ENCODE data around the gene PDSS2. TPM values are rescaled to one million over a fixed set of nuclear protein-coding genes. Genes with fewer than 3 reads are reported as not detected.
"Not testable (repeated sequence)": the region's sequence is repeated elsewhere in the genome, so short reads cannot be mapped to it uniquely, and the experiment has no call there.

Gene PDSS2
- total RNA-seq, 2 donors from 2014 or later = 8.2 to 13.7 TPM

- H3K36me3 Mint-ChIP-seq (ENCODE audit: low read depth) = peaks cover 2% of the 10 kb centered on the region
- H3K27ac Mint-ChIP-seq = no peak overlapping the region
These were observed 263.2 kb downstream of the PDSS2 start for GRCh38 chr6:107196152-107196551.

GRCh38 chr6:107194723-107195122 is 264.6 kb downstream of the PDSS2 start:
- not testable (repeated sequence) for DNase-seq; H3K4me1 ChIP-seq (ENCODE audit: control insufficient read depth, insufficient read depth, low read length); H3K27ac Mint-ChIP-seq; H3K4me3 ChIP-seq (ENCODE audit: low read length); H3K36me3 ChIP-seq (ENCODE audit: control insufficient read depth, insufficient read depth, low read length); H3K27me3 ChIP-seq (ENCODE audit: control insufficient read depth, insufficient read depth, low read length, poor library complexity, severe bottlenecking); H3K9ac ChIP-seq (ENCODE audit: extremely low read depth, low read length, poor library complexity, severe bottlenecking); H3K4me1 Mint-ChIP-seq; H3K27me3 Mint-ChIP-seq (ENCODE audit: insufficient read depth); H3K27ac ChIP-seq (ENCODE audit: low read depth, low read length); H3K9me3 Mint-ChIP-seq; H3K9me3 ChIP-seq (ENCODE audit: control insufficient read depth, low read length); H3K4me3 Mint-ChIP-seq; H3K36me3 Mint-ChIP-seq (ENCODE audit: low read depth)
- 89 to 94% methylated on average over 8 of the region's 8 CpGs for WGBS, 2 experiments (ENCODE audit: insufficient coverage in 1 of 2, insufficient read length in 1 of 2)

More at GRCh38 chr6:107196152-107196551, 263.2 kb downstream of the PDSS2 start:
- Histone ChIP-seq H3K27me3 (ENCODE audit: control insufficient read depth, insufficient read depth, low read length, poor library complexity, severe bottlenecking) (no peaks in the 10 kb centered on the region), H3K9ac (ENCODE audit: extremely low read depth, low read length, poor library complexity, severe bottlenecking) (no peak overlapping the region), H3K4me3 (ENCODE audit: low read length) (no peak overlapping the region), H3K9me3 (ENCODE audit: control insufficient read depth, low read length) (no peaks in the 10 kb centered on the region), H3K36me3 (ENCODE audit: control insufficient read depth, insufficient read depth, low read length) (no peaks in the 10 kb centered on the region), H3K27ac (ENCODE audit: low read depth, low read length) (no peak overlapping the region), H3K4me1 (ENCODE audit: control insufficient read depth, insufficient read depth, low read length) (no peaks in the 10 kb centered on the region)
- Mint-ChIP-seq H3K27me3 (ENCODE audit: insufficient read depth) (no peaks in the 10 kb centered on the region), H3K4me3 (no peak overlapping the region), H3K9me3 (no peaks in the 10 kb centered on the region), H3K4me1 (no peaks in the 10 kb centered on the region)
- no peak for TF ChIP-seq CTCF (conservative IDR thresholded peaks at IDR 0.05)
- WGBS, 2 experiments (ENCODE audit: insufficient coverage in 1 of 2, insufficient read length in 1 of 2) = 94 to 95% methylated on average over 3 of the region's 3 CpGs
- no peak for DNase-seq

GRCh38 chr6:107192830-107193229 is 266.5 kb downstream of the PDSS2 start:
- no peak overlapping the region for H3K27ac ChIP-seq (ENCODE audit: low read depth, low read length)
- Mint-ChIP-seq H3K27ac (no peak overlapping the region), H3K4me3 (no peak overlapping the region), H3K27me3 (ENCODE audit: insufficient read depth) (no peaks in the 10 kb centered on the region), H3K4me1 (peaks cover 4% of the 10 kb centered on the region), H3K36me3 (ENCODE audit: low read depth) (no peaks in the 10 kb centered on the region), H3K9me3 (no peaks in the 10 kb centered on the region)
- no peaks in the 10 kb centered on the region for H3K4me1 ChIP-seq (ENCODE audit: control insufficient read depth, insufficient read depth, low read length)
- no peaks in the 10 kb centered on the region for H3K27me3 ChIP-seq (ENCODE audit: control insufficient read depth, insufficient read depth, low read length, poor library complexity, severe bottlenecking)
- WGBS, 2 experiments (ENCODE audit: insufficient coverage in 1 of 2, insufficient read length in 1 of 2) = 87 to 91% methylated on average over 3 to 4 of the region's 4 CpGs
- no peak overlapping the region for H3K4me3 ChIP-seq (ENCODE audit: low read length)
- no peak for DNase-seq
- no peaks in the 10 kb centered on the region for H3K9me3 ChIP-seq (ENCODE audit: control insufficient read depth, low read length)
- no peak for TF ChIP-seq CTCF (conservative IDR thresholded peaks at IDR 0.05)
- H3K36me3 ChIP-seq (ENCODE audit: control insufficient read depth, insufficient read depth, low read length) = no peaks in the 10 kb centered on the region
- no peak overlapping the region for H3K9ac ChIP-seq (ENCODE audit: extremely low read depth, low read length, poor library complexity, severe bottlenecking)

GRCh38 chr6:107187630-107188029 is 271.7 kb downstream of the PDSS2 start:
- no peaks in the 10 kb centered on the region for H3K9me3 Mint-ChIP-seq
- H3K9ac ChIP-seq (ENCODE audit: extremely low read depth, low read length, poor library complexity, severe bottlenecking) = no peak overlapping the region
- no peak overlapping the region for H3K27ac ChIP-seq (ENCODE audit: low read depth, low read length)
- H3K27me3 ChIP-seq (ENCODE audit: control insufficient read depth, insufficient read depth, low read length, poor library complexity, severe bottlenecking) = no peaks in the 10 kb centered on the region
- no peak for DNase-seq
- H3K4me3 Mint-ChIP-seq = no peak overlapping the region
- no peaks in the 10 kb centered on the region for H3K9me3 ChIP-seq (ENCODE audit: control insufficient read depth, low read length)
- no peaks in the 10 kb centered on the region for H3K4me1 ChIP-seq (ENCODE audit: control insufficient read depth, insufficient read depth, low read length)
- H3K4me3 ChIP-seq (ENCODE audit: low read length) = no peak overlapping the region
- no peak for TF ChIP-seq CTCF (conservative IDR thresholded peaks at IDR 0.05)
- no peaks in the 10 kb centered on the region for H3K36me3 Mint-ChIP-seq (ENCODE audit: low read depth)
- H3K27me3 Mint-ChIP-seq (ENCODE audit: insufficient read depth) = no peaks in the 10 kb centered on the region
- no peaks in the 10 kb centered on the region for H3K36me3 ChIP-seq (ENCODE audit: control insufficient read depth, insufficient read depth, low read length)
- peaks cover 4% of the 10 kb centered on the region for H3K4me1 Mint-ChIP-seq
- H3K27ac Mint-ChIP-seq = no peak overlapping the region
- 75 to 97% methylated on average over 4 to 6 of the region's 6 CpGs for whole genome bisulfite sequencing, 2 experiments (ENCODE audit: insufficient coverage in 1 of 2, insufficient read length in 1 of 2)
